ENCODE measurements around the gene AKAP13. TPM values are rescaled to one million over a fixed set of nuclear protein-coding genes. Genes with fewer than 3 reads are reported as not detected.

AKAP13 gene
- polyA plus RNA-seq, 2 donors, result 27.6 to 35.7 TPM

DNA sequence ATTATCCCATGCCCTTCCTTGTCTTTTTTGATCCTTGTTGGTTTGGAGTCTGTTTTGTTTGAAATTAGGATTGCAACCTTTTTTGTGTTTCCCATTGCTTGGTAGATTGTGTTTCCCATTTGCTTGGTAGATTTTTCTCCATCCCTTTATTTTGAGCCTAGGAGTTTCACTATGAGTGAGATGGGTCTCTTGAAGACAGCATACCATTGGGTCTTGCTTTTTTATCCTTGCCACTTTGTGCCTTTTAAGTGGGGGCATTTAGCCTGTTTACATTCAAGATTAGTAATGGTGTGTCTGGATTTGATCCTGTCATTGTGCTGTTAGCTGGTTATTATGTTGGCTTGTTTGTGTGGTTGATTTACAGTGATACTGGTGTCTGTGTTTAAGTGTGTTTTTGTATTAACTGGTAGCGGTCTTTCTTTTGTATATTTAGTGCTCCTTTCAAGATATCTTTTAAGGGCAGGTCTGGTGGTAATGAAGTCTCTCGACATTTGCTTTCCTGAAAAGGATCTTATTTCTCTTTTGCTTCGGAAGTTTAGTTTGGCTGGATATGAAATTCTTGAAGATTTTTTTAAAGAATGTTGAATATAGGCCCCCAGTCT, 70.8 kb downstream of the AKAP13 start:
- WGBS, 2 donors, result 99% methylated on average over 3 of the region's 3 CpGs
- Histone ChIP-seq H3K4me3 (ENCODE audit: low read depth in 1 of 2, low read length in 2 of 2) (no peak overlapping the region), H3K27me3 (ENCODE audit: control insufficient read depth in 1 of 2, insufficient read depth in 2 of 2, low read length in 2 of 2) (no peaks in the 10 kb centered on the region)

DNA sequence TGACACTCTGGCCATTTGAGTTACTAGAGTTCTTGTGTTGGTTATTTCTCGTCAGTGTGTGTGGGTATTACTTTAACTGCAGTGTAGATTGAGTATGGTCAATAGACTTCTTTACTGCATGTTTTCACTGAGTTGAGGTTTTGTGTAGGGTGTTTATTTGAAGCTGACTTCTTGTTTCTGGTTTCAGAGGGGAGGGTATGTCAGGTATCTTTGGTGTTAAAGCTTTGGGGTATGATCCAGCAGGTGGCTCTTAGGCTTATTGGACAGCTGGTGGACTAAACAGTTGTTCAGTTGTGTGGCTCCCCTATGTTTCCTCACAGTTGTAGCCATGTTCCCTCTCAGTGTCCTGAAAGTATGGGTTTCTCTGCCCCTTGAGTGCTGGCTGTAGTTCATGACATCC, 72.0 kb downstream of the AKAP13 start:
- Histone ChIP-seq H3K4me3 (ENCODE audit: low read depth in 1 of 2, low read length in 2 of 2) (no peak overlapping the region), H3K27me3 (ENCODE audit: control insufficient read depth in 1 of 2, insufficient read depth in 2 of 2, low read length in 2 of 2) (no peaks in the 10 kb centered on the region), H3K27ac (ENCODE audit: low read depth in 2 of 2, low read length in 1 of 2) (no peak overlapping the region), H3K9me3 (ENCODE audit: control insufficient read depth in 2 of 2, insufficient read depth in 1 of 2, low read depth in 1 of 2, low read length in 1 of 2) (no peaks in the 10 kb centered on the region), H3K36me3 (ENCODE audit: control insufficient read depth in 2 of 2, insufficient read depth in 2 of 2, low read length in 1 of 2) (no peaks in the 10 kb centered on the region), H3K4me1 (ENCODE audit: control insufficient read depth in 2 of 2, insufficient read depth in 2 of 2, low read length in 1 of 2) (peaks cover 5 to 10% of the 10 kb centered on the region in 2 donors)
- 96 to 97% methylated on average over 1 of the region's 1 CpG for WGBS, 2 donors

More for the DNA sequence above, 70.8 kb downstream of the AKAP13 start:
- Histone ChIP-seq H3K4me1 (ENCODE audit: control insufficient read depth in 2 of 2, insufficient read depth in 2 of 2, low read length in 1 of 2) (peaks cover 5 to 10% of the 10 kb centered on the region in 2 donors), H3K36me3 (ENCODE audit: control insufficient read depth in 2 of 2, insufficient read depth in 2 of 2, low read length in 1 of 2) (no peaks in the 10 kb centered on the region), H3K27ac (ENCODE audit: low read depth in 2 of 2, low read length in 1 of 2) (no peak overlapping the region), H3K9me3 (ENCODE audit: control insufficient read depth in 2 of 2, insufficient read depth in 1 of 2, low read depth in 1 of 2, low read length in 1 of 2) (no peaks in the 10 kb centered on the region)

DNA sequence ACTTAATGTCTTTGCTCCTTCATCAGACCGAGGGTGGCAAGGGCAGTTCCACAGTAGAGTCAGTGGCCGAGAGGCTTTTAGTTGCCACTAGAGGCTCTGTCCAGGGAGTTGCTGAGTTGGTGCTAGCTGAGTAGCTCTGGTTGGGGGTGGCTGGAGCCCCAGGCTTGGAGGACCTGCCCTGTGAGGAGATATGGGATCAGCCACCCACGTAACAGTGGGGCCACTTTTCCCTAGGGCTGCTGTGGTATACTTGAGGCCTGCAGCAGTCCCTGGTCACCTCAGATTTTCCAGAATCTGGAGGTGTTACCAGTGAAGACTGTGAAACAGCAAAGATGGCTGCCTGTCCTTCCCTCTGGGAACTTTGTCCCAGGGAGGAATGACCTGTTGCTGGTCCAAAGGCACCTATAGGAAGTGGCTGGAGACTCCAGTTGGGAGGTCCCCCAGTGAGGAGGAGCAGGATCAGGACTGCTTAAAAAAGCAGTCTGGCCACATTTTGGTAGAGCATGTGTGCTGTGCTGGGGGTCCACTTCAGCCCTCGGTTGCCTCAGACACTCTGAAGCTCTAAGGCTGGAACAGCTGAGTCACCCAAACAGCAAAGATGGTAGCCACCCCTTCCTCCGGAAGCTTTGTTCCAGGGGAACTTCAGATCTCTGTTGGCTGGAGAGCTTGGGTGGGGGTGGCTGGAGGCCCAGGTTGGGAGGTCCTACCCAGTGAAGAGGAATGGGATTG, 72.9 kb downstream of the AKAP13 start:
- Histone ChIP-seq H3K36me3 (ENCODE audit: control insufficient read depth in 2 of 2, insufficient read depth in 2 of 2, low read length in 1 of 2) (no peaks in the 10 kb centered on the region), H3K27me3 (ENCODE audit: control insufficient read depth in 1 of 2, insufficient read depth in 2 of 2, low read length in 2 of 2) (no peaks in the 10 kb centered on the region), H3K9me3 (ENCODE audit: control insufficient read depth in 2 of 2, insufficient read depth in 1 of 2, low read depth in 1 of 2, low read length in 1 of 2) (no peaks in the 10 kb centered on the region), H3K27ac (ENCODE audit: low read depth in 2 of 2, low read length in 1 of 2) (peak overlapping the region in 1 of 2 donors; percentile 40), H3K4me3 (ENCODE audit: low read depth in 1 of 2, low read length in 2 of 2) (no peak overlapping the region), H3K4me1 (ENCODE audit: control insufficient read depth in 2 of 2, insufficient read depth in 2 of 2, low read length in 1 of 2) (peaks cover 5 to 10% of the 10 kb centered on the region in 2 donors)
- 90 to 91% methylated on average over 5 of the region's 5 CpGs for WGBS, 2 donors

DNA sequence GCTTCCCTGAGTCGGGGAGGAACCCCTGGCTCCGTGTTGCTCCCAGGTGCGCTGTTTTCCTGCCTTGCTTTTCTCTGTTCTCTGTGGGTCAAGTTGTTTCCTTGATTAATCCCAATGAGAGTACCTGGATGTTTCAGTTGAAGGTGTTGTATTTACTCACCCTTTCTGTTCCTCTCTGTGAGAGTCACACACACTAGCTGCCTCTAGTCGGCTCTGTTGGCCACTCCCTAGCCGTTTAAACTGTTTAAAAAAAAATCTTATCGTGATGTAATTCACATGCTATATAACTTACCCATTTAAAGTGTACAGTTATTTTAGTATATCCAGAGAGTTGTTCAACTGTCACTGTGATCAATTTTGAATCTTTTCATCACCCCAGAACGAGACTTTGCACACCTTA, 74.0 kb downstream of the AKAP13 start:
- Histone ChIP-seq H3K27ac (ENCODE audit: low read depth in 2 of 2, low read length in 1 of 2) (no peak overlapping the region), H3K27me3 (ENCODE audit: control insufficient read depth in 1 of 2, insufficient read depth in 2 of 2, low read length in 2 of 2) (no peaks in the 10 kb centered on the region), H3K36me3 (ENCODE audit: control insufficient read depth in 2 of 2, insufficient read depth in 2 of 2, low read length in 1 of 2) (no peaks in the 10 kb centered on the region), H3K4me1 (ENCODE audit: control insufficient read depth in 2 of 2, insufficient read depth in 2 of 2, low read length in 1 of 2) (peaks cover 5 to 10% of the 10 kb centered on the region in 2 donors), H3K9me3 (ENCODE audit: control insufficient read depth in 2 of 2, insufficient read depth in 1 of 2, low read depth in 1 of 2, low read length in 1 of 2) (no peaks in the 10 kb centered on the region), H3K4me3 (ENCODE audit: low read depth in 1 of 2, low read length in 2 of 2) (no peak overlapping the region)
- WGBS, 2 donors, result 68 to 78% methylated on average over 7 of the region's 7 CpGs

DNA sequence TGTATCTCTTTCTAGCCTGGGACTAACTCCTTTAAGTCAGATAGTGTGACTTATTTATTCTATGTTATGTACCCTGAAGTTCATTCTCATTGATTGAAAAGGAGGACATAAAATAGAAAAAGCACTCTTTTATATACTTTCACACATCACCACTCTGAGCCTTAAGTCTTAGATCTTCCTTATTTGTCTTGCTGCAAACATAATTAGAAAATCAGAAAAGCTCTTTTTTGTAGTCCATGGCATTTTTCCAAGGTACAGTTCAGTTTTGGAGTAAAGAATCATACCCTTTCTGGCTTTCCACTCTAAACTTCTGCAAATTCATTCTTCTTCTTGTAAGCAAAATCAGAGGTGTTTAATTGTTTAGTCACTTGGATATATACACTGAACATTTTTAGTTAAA, 75.5 kb downstream of the AKAP13 start:
- no peak overlapping the region for H3K4me3 ChIP-seq (ENCODE audit: low read depth in 1 of 2, low read length in 2 of 2)
- H3K27ac ChIP-seq (ENCODE audit: low read depth in 2 of 2, low read length in 1 of 2), result no peak overlapping the region
- no peaks in the 10 kb centered on the region for H3K9me3 ChIP-seq (ENCODE audit: control insufficient read depth in 2 of 2, insufficient read depth in 1 of 2, low read depth in 1 of 2, low read length in 1 of 2)
- peaks cover 5 to 10% of the 10 kb centered on the region in 2 donors for H3K4me1 ChIP-seq (ENCODE audit: control insufficient read depth in 2 of 2, insufficient read depth in 2 of 2, low read length in 1 of 2)
- H3K36me3 ChIP-seq (ENCODE audit: control insufficient read depth in 2 of 2, insufficient read depth in 2 of 2, low read length in 1 of 2), result no peaks in the 10 kb centered on the region
- H3K27me3 ChIP-seq (ENCODE audit: control insufficient read depth in 1 of 2, insufficient read depth in 2 of 2, low read length in 2 of 2), result no peaks in the 10 kb centered on the region

DNA sequence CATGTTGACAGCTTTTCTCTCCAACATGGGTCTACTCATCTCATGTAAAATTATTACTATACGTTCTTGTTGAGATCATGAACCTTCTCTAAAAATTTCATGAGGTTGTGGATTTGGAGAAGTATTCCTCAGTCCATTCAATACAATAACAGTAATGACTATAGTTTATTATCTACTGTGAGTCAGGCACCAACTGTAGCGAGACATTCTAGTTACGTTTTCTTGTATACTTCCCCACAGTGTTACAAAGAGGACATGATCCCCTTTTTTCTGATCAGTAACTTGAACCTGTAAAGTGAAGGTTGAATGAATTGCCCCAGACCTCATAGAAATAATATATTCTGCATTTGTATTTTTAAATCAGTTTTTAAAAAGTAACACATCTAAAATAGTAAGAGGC, 76.4 kb downstream of the AKAP13 start:
- WGBS, 2 donors, result 85 to 87% methylated on average over 3 of the region's 3 CpGs
- Histone ChIP-seq H3K36me3 (ENCODE audit: control insufficient read depth in 2 of 2, insufficient read depth in 2 of 2, low read length in 1 of 2) (no peaks in the 10 kb centered on the region), H3K9me3 (ENCODE audit: control insufficient read depth in 2 of 2, insufficient read depth in 1 of 2, low read depth in 1 of 2, low read length in 1 of 2) (no peaks in the 10 kb centered on the region), H3K27me3 (ENCODE audit: control insufficient read depth in 1 of 2, insufficient read depth in 2 of 2, low read length in 2 of 2) (no peaks in the 10 kb centered on the region), H3K4me1 (ENCODE audit: control insufficient read depth in 2 of 2, insufficient read depth in 2 of 2, low read length in 1 of 2) (peaks cover 5 to 10% of the 10 kb centered on the region in 2 donors), H3K4me3 (ENCODE audit: low read depth in 1 of 2, low read length in 2 of 2) (no peak overlapping the region), H3K27ac (ENCODE audit: low read depth in 2 of 2, low read length in 1 of 2) (no peak overlapping the region)

DNA sequence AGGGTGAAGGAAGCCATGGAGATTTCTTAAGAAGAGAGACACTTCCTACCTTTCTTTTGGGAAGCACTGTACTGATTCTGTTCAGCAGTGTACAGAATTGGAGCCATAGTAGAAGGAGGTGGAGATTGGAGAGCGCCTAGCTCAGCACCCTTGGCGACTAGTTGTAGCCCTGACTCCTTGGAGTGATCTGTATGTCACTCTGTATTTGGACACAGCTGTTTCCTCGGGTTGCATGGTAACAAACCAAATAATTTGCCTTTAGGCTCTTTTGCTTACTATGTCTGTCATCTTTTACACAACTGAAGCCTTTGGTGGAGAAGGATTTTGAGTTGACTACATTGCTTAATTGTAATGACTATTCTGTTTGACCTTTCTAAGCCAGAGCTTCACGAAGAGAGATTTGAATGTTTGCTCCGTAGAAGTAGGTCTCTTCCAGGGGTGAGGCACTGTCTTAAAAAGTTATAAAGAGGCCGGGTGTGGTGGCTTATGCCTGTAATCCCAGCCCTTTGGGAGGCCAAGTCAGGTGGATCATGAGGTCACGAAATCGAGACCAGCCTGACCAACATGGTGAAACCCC, 77.1 kb downstream of the AKAP13 start:
- H3K27ac ChIP-seq (ENCODE audit: low read depth in 2 of 2, low read length in 1 of 2), result peak overlapping the region; percentile 57 to 72
- peaks cover 5 to 10% of the 10 kb centered on the region in 2 donors for H3K4me1 ChIP-seq (ENCODE audit: control insufficient read depth in 2 of 2, insufficient read depth in 2 of 2, low read length in 1 of 2)
- H3K4me3 ChIP-seq (ENCODE audit: low read depth in 1 of 2, low read length in 2 of 2), result no peak overlapping the region
- H3K36me3 ChIP-seq (ENCODE audit: control insufficient read depth in 2 of 2, insufficient read depth in 2 of 2, low read length in 1 of 2), result no peaks in the 10 kb centered on the region
- H3K9me3 ChIP-seq (ENCODE audit: control insufficient read depth in 2 of 2, insufficient read depth in 1 of 2, low read depth in 1 of 2, low read length in 1 of 2), result no peaks in the 10 kb centered on the region
- H3K27me3 ChIP-seq (ENCODE audit: control insufficient read depth in 1 of 2, insufficient read depth in 2 of 2, low read length in 2 of 2), result no peaks in the 10 kb centered on the region
- 46 to 59% methylated on average over 8 of the region's 8 CpGs for WGBS, 2 donors

DNA sequence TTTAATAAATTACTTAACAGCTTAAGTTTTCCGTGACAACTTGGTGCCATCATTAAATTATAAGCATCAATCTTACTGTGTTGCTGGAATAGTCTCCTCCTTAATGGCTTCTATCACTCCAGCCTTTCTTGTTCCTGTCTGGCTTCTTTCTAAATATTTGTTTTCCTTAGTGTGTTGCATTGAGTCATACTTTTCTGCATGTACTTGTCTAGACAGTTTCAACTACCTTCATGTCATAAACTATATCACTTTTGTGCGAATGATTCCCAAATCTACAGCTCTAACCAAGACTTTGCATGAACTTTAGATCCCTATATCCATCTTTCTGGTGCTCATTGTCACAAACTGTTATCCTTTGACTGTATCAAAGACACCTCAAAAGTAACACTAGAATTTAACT, 78.4 kb downstream of the AKAP13 start:
- H3K9me3 ChIP-seq (ENCODE audit: control insufficient read depth in 2 of 2, insufficient read depth in 1 of 2, low read depth in 1 of 2, low read length in 1 of 2), result no peaks in the 10 kb centered on the region
- 59 to 68% methylated on average over 2 of the region's 2 CpGs for WGBS, 2 donors
- H3K4me3 ChIP-seq (ENCODE audit: low read depth in 1 of 2, low read length in 2 of 2), result no peak overlapping the region
- peak overlapping the region; percentile 22 to 71 for H3K27ac ChIP-seq (ENCODE audit: low read depth in 2 of 2, low read length in 1 of 2)
- peaks cover 2 to 5% of the 10 kb centered on the region in 2 donors for H3K4me1 ChIP-seq (ENCODE audit: control insufficient read depth in 2 of 2, insufficient read depth in 2 of 2, low read length in 1 of 2)
- H3K27me3 ChIP-seq (ENCODE audit: control insufficient read depth in 1 of 2, insufficient read depth in 2 of 2, low read length in 2 of 2), result no peaks in the 10 kb centered on the region
- no peaks in the 10 kb centered on the region for H3K36me3 ChIP-seq (ENCODE audit: control insufficient read depth in 2 of 2, insufficient read depth in 2 of 2, low read length in 1 of 2)

DNA sequence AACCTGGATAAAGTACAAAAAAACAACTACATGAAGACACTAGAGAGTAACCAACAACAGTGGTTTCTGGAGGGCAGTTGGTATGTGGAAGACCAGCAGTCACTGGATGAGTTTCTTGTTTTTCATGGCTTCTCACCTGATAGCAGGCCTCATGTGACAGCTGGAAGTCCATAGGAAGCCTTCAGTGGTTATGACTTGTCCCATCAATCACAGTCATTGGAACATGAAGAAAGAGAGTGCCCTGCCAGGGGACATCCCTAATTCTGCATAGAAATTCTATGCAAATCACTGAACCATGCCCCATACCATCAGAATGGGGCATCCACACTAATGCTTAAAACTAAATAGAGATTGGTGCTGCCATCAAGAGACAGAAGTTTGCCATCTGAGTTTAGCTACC, 81.6 kb downstream of the AKAP13 start:
- no peak overlapping the region for H3K27ac ChIP-seq (ENCODE audit: low read depth in 2 of 2, low read length in 1 of 2)
- no peak overlapping the region for H3K4me3 ChIP-seq (ENCODE audit: low read depth in 1 of 2, low read length in 2 of 2)
- H3K9me3 ChIP-seq (ENCODE audit: control insufficient read depth in 2 of 2, insufficient read depth in 1 of 2, low read depth in 1 of 2, low read length in 1 of 2), result no peaks in the 10 kb centered on the region
- no peaks in the 10 kb centered on the region for H3K36me3 ChIP-seq (ENCODE audit: control insufficient read depth in 2 of 2, insufficient read depth in 2 of 2, low read length in 1 of 2)
- H3K27me3 ChIP-seq (ENCODE audit: control insufficient read depth in 1 of 2, insufficient read depth in 2 of 2, low read length in 2 of 2), result no peaks in the 10 kb centered on the region
- H3K4me1 ChIP-seq (ENCODE audit: control insufficient read depth in 2 of 2, insufficient read depth in 2 of 2, low read length in 1 of 2), result no peaks in the 10 kb centered on the region

Data from esophagus (tissue), 2 donors.